ENCODE data around the gene SMYD3.
"Not testable (repeated sequence)": the region's sequence is repeated elsewhere in the genome, so short reads cannot be mapped to it uniquely, and the experiment has no call there.

The SMYD3 gene

DNA sequence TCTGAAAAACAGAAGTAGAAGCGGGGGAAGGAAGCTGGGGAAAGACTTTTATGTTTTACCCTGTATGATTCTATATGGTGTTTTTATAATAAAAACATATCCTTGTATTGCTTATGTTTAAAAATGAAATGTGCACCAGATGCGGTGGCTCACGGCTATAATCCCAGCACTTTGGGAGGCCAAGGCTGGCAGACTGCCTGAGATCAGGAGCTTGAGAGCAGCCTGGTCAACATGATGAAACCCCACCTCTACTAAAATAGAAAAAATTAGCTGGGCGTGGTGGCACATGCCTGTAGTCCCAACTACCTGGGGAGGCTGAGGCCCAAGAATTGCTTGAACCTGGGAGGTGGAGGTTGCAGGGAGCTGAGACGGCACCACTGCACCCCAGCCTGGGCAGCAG lies 155.4 kb downstream of the SMYD3 start:
- DNase-seq (ENCODE audit: low spot score), result no peak

DNA sequence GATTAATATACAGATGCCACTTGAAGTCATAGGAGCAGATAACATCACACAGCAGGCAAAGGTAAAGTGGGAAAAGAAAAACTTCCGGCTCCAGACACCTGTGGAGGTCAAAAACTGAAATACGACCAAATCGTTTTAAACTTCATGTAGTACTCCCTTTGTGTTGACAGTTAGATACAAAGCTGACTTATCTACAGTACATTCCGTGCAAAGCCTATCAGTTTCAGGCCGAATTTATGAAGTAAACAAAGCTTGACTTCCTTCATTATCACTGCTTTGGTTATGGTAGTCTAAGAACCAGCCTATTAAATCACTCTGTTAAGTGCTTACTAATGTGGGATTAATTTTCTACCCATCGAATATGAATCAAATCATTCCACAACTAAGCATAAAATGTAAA lies 156.3 kb downstream of the SMYD3 start:
- no peak for DNase-seq (ENCODE audit: low spot score)

DNA sequence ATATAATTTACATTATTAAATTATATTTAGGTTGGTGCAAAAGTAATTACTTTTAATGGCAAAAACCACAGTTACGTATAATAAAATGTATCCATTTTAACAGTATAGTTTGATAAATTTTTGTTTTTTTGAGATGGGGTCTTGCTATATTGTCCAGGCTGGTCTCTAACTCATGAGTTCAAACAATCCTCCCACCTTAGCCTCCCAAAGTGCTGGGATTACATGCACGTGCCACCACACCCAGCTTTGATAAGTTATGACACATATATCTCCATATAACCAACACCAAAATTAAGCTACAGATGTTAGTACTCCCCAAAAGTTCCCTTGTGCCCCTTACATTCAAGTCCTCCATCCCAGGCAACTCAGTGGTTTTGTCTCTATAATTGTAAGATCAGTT lies 163.1 kb downstream of the SMYD3 start:
- DNase-seq (ENCODE audit: low spot score), result no peak

DNA sequence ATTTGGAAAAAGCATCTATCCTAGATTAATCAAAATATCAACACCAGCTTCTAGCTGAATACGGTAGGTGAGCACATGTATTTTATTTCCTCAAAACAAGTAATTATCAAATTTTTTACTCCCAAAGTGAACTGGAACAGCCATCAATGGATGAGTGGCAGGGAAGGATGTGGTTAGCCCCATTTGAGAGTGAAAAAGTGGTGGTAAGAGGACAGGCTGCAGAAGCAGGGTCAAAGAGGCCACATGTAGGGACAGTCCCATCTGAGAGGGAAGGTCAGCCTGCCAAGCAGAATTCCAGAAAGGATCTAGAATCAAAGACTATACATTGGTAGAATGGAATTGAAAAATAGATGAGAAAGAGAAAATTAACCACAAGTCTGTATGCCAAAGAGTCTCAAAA lies 163.8 kb downstream of the SMYD3 start:
- no peak for DNase-seq (ENCODE audit: low spot score)

DNA sequence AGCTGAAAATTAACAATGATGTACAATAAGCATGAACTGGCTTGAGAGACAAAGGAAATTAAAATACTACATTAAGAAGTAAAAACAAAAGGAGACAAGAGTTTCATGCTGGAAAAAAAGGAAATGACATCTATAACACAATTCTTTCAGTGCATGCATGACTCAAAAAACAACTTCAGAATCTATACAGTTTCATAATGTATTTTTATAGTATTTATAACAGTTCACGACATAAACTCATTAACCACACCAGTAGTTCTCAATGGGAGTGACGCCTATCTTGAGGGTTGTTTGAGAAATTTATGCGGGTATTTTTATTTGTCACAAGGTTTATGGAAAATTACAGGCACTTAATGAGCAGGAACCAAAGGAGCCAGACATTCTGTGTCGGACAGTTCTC lies 168.5 kb downstream of the SMYD3 start:
- no peak for DNase-seq (ENCODE audit: low spot score)

DNA sequence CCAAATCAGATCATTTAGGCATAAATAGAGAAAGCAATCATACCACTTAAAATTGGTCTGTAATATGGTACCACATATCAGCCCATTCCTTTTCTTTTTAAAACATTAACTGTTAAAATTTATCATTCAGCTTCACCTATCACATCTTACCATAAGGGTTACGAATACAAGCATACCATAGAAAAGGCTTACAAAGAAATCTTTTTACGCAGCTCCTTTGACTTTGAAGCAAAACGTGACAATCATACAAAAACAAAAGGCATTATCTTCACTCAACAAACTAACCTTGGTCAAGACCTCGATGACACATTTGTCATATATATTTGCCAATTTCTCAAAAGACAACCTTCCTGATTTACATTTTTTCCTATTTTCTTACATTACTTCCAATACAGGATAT lies 169.0 kb downstream of the SMYD3 start:
- DNase-seq (ENCODE audit: low spot score), result no peak

DNA sequence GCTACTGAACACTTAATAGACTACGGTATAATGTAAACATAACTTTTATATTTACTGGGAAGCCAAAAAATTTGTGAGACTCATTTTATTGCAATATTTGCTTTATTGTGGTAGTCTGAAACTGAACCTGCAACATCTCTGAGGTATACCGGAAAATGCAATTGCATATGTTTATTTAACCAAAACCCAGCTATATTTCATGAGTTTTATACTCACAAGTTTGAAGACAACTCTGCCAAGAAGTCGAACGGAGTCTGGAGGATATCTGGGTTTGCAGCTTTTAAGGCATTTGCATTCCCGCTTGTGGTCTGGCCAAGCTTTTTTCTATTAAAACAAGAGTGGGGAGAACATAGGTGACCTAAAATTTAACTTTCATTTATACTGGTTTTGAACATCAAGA lies 171.9 kb downstream of the SMYD3 start:
- DNase-seq (ENCODE audit: low spot score), result no peak

DNA sequence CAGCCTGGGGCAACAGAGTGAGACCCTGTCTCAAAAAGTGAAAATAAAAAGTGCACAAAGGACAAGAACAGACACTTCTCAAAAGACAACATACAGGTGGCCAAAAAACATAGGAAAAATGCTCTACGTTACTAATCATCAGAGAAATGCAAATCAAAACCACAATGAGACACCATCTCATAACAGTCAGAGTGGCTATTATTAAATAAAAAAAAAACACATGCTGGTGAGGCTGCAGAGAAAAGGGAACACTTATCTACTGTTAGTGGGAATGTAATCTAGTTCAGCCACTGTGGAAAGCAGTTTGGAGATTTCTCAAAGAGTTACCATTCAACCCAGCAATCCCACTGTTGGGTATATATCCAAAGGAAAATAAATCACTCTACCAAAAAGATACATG lies 173.2 kb downstream of the SMYD3 start:
- DNase-seq (ENCODE audit: low spot score), result no peak

DNA sequence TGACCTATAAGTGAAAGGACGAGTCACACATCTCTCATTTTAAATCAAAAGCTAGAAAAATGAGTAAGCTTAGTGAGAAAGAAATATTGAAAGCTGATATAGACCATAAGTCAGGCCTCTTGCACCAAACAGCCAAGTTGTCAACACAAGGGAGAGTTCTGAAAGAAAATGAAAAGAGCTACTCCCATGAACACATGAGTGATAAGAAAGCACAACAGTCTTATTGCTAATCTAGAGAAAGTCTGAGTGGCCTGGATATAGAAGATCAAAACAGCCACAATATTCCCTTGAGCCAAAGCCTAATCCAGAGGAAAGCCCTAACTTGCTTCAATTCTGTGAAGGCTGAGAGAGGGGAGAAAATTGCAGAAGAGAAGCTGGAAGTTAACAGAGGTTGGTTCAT lies 175.0 kb downstream of the SMYD3 start:
- DNase-seq (ENCODE audit: low spot score), result no peak

DNA sequence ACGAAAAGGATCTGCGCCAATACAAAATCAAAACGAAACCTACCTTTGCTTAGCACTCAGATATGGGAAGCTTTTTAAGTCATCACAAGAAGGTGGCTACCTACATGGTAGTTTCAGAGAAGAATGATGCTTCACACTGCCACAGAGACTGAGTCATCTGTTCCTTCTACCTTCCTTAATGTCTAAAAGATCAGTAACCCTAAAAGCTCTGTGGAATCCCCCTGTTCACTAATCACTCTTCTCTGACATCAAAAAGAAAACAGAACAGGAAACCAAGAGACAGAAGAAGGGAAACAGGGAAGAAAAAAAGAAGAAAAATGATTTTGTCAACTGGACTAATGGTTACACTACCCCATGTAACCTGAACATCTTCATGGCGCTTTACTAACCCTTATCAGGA lies 177.2 kb downstream of the SMYD3 start:
- DNase-seq (ENCODE audit: low spot score), result no peak

DNA sequence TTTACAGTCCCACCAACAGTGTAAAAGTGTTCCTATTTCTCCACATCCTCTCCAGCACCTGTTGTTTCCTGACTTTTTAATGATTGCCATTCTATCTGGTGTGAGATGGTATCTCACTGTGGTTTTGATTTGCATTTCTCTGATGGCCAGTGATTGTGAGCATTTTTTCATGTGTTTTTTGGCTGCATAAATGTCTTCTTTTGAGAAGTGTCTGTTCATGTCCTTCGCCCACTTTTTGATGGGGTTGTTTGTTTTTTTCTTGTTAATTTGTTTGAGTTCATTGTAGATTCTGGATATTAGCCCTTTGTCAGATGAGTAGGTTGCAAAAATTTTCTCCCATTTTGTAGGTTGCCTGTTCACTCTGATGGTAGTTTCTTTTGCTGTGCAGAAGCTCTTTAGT lies 177.8 kb downstream of the SMYD3 start:
- not testable (repeated sequence) for DNase-seq (ENCODE audit: low spot score)

DNA sequence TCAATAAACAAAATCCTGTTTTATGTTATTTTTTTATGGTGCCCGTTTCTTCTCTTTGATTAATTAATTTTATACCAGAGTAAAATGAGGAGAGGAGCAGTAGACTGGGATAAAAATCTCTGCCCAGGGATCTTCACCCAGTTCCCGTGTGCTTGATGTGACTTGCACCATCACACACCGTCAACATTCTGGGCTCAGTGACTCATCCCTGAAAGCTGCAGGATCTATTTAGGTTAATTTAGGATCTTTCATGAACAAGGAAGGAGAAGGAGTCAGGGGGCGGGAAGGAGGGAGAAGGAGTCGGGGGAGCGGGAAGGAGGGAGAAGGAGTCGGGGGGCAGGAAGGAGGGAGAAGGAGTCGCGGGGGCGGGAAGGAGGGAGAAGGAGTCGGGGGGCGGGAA lies 182.4 kb downstream of the SMYD3 start:
- no peak for DNase-seq (ENCODE audit: low spot score)

DNA sequence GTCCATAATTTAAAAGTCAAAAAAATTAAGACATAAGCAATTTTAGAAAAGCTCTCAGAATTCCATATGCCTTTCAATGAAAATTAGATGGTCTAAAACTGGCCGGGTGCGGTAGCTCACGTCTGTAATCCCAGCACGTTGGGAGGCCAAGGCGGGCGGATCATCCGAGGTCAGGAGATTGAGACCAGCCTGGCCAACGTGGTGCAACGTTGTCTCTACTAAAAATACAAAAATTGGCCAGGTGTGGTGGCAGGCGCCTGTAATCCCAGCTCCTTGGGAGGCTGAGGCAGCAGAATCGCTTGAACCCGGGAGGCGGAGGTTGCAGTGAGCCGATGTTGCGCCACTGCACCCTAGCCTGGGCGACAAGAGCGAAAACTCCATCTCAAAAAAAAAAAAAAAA lies 183.0 kb downstream of the SMYD3 start:
- DNase-seq (ENCODE audit: low spot score), result not testable (repeated sequence)

DNA sequence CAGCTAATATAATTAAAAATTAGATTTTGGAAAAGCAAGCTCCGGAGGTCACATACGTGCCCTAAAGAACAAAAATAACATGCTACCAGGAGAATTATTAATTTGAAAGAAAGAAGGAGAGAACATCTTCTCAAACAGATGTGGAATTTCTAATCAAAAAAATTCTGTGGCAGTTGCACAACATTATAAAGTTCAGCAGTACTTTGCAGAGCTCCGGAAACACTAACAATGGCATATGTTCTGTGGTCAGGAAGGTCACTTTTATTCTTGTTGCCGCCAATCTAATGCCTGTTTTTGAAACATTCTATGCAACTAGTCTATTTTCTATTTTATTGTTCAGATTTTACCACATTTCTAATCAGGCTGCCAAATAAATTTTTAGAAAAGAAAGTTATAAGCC lies 186.8 kb downstream of the SMYD3 start:
- no peak for DNase-seq (ENCODE audit: low spot score)

DNA sequence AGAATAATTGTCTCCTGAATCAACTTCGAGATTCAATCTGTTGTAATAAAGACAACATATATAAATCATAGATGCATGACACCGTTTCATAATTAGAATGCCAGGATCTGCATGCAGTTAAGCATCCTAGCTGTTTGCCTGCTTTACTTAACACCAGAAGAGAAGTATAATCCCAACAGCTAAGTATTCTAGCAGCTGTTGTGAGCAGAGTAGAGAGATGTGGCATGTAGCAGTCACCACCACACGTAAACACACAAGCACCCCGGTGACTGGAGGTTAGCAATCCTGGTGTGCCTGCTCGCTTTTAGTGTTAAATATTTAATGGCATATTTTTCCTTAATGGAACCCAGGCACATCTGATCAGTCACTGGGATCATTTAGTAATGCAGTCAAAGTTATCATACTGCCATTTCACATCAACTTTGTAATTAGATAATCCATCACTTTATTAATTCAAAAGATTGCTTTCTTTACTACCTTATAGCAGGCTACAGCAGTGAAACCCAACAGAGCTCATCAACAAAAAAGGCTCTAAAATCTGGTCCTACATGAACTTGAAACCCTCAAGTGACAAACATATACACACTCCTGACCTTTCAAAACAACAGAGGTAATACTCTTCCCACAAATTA lies 187.9 kb downstream of the SMYD3 start:
- DNase-seq (ENCODE audit: low spot score), result no peak

DNA sequence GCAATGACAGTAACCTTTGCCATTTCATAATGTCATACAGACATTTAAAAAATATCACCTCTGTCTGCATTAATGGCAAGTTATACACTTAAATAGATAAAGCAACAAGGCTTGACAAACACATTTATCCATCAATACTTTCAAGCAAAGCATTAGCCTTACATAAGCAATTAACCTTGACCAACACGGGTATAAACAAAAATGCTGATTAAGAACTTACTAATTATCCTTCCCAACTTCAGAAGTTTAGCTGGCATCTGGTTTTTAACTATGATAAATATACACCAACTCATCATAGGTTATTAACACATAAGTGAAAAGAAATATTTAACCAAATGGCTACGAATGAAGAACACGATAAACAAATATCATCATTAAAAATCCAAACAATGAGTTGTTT lies 188.5 kb downstream of the SMYD3 start:
- DNase-seq (ENCODE audit: low spot score), result no peak

DNA sequence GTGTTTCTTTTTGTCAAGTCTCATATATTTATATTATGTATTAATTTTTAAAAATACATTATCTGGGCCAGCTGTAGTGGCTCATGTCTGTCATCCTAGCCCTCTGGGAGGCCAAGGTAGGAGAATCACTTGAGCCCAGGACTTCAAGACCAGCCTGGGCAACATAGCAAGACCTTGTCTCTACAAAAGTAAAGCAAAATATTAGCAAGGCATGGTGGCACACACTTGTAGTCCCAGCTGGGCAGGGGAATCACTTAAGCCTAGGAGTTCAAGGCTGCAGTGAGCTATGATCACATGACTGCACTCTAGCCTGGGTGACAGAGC lies 189.1 kb downstream of the SMYD3 start:
- DNase-seq (ENCODE audit: low spot score), result no peak

DNA sequence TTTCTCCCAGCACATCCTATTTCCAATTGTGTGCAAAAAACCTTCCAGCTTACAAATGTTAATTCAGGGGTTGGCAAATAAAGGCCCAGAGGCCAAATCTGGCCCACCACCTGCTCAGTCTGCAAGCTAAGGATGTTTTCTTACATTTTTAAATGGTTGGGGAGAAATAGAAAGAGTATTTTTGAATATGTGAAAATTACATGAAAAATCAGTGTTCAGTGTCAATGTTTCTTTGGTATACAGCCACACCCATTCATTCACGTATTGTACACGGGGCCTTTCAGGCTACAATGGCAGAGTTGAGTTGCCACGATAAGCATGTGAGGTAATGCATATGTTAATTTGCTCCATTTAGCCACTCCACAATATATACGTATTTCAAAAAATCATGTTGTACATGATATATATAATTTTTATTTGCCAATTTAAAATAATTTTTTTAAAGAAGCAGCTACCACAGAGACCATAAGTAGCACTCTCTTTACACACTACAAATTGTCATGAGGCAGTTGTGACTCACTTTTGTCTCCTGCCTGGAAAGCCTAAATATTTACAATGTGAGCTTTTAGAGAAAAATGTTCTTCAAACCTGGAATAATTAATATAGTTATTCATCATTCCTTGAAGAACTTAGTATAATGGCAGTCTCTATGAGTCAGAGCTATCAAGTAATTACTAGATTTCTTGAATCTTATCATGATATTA lies 189.6 kb downstream of the SMYD3 start:
- DNase-seq (ENCODE audit: low spot score), result no peak

DNA sequence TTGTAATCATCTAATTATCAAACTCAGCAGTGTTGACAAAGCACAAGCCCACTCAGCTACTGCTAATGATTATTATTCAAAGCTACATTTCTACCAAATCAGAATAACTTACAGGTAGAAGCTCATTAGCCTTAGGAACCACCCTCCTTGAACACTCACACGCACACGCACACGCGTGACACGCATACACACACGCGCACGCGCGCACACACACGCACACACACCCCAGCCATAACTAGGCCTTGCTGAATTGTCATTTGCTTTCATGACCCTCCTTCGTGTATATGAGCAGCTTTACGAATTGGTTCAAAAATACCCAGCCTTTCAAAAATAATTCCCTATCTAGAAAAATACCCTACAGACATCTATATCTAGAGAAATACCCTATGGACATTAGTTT lies 195.6 kb downstream of the SMYD3 start:
- DNase-seq (ENCODE audit: low spot score), result no peak

DNA sequence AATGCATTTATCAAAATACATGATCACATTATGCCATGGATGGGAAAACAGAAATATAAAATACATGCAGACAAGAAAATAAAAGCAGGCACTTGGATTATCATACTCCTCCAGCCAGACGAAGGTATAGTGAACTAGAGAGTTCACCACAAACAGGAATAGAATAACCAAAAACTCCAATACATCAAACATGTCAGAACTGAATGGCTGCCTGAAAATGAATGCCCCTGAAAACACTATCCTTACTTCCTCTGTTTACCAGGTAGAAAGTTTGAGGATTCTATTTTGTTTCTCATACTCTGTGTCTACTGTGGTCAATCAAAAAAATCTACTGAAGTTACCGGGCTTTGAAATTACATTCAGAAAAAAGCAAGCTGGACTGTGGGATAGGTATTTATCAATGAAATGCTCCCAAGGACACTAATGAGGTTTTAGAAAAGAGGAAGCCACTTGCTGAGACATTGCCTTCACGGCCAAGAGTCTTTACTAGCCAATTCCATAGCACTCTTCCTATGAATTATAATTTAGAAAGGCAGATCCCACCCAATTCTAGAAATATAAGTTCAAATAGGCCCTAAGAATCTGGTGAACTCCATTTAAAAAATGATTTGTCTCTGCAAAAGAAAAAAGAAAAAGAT lies 197.7 kb downstream of the SMYD3 start:
- no peak for DNase-seq (ENCODE audit: low spot score)

DNA sequence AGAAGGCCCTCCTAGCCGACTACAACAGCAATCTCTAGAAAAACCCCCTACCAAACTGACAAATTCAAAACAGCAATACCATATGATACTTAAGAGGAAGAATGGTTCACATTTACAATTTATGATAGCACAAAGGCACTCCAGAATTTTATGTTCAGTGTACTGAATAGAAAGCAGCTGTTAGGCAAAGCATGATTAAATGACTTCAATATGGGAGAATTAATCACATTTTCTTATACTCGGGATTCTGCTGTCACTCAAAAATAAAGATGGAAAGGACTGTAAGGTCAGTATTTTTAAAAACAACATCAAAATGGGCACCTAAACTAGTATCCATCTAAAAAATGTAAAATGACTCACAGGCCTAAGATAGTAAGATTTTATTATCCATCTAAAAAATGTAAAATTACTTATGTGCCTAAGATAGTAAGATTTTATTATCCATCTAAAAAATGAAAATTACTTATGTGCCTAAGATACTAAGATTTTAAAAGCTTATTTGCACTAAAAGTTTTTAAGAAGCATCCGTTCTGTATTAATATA lies 198.5 kb downstream of the SMYD3 start:
- no peak for DNase-seq (ENCODE audit: low spot score)

DNA sequence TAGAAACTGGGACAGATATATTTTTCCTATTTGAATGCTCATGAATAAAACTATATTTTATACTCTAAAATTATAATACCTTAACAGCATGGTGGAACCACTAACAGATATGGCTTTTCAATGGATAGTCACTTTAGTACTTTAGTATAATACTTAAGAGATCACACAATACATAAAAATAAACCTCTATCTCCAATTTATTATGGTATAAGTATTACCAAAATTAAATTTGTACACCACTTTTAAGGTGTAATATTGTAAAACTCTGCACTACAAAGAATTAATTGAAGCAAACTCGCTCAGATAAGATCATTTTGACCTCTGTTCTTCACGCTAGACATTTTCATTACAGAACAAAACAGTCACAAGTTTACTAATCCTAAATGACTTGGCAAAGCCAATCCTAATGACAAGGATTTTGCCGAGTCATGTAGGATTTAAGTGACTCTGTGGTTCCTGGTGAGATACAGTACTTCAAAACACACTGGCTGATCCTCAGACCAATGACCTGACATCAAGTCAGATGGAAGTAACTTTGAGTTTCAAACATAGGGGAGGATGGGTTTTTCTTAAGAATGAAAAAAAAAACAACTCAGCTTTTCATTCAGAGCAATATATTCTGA lies 200.6 kb downstream of the SMYD3 start:
- DNase-seq (ENCODE audit: low spot score), result peak; percentile 44
